DND-41 (cell line): ENCODE measurements around the gene SLC7A6OS.

Experiments used
- CTCF ChIP-seq: IDR thresholded peaks from 2 replicates; pipeline ENCODE4 v1.5.1; 2012; ENCODE audit warnings: borderline replicate concordance, low read length, moderate library complexity, mild to moderate bottlenecking; ENCODE audit not compliant: poor library complexity, severe bottlenecking; ENCODE audit errors: extremely low read depth
- EZH2 ChIP-seq: IDR thresholded peaks from 3 replicates; pipeline ENCODE4 v1.6.1; 2012; ENCODE audit warnings: borderline replicate concordance, low read depth, mild to moderate bottlenecking, moderate library complexity, low read length, inconsistent platforms; ENCODE audit not compliant: severe bottlenecking

DNA sequence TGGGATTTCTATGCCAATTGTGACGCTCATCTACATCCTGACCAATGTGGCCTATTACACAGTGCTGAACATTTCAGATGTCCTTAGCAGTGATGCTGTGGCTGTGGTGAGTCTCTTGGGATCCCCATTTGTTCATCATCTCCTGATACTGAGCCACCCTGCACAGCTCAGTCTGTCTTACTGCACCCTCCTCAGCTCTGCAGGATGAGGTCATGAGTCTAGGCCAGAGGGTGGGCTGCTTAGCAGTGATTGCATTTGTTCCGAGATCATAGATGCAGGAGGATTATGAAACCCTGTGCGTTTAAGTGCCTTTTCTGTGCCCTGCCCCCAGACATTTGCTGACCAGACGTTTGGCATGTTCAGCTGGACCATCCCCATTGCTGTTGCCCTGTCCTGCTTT is 19.5 kb downstream of the SLC7A6OS start:
- TF ChIP-seq CTCF (no peak), EZH2 (no peak)
